DND-41 (cell line): ENCODE measurements around the gene TLK1.

Experiments used
- ATAC-seq: fragments of 200-7000 bp; cut with Tn5 transposase; 3 replicates; pipeline ENCODE4 v1.9.1; 2021; ENCODE audit warnings: low read depth; ENCODE audit not compliant: insufficient read depth
- DNase-seq: peaks from one replicate; pipeline ENCODE4 v3.0.0-alpha.2; 2020
- H2AFZ ChIP-seq: 2 replicates; pipeline ENCODE4 v1.6.0; 2012; ENCODE audit warnings: low read depth, low read length
- H3K27ac ChIP-seq: 2 replicates; pipeline ENCODE4 v1.5.1; 2012; ENCODE audit warnings: low read length, inconsistent platforms
- H3K27me3 ChIP-seq: fragments of 200-600 bp; sonication (generic); 2 replicates; pipeline ENCODE4 v1.6.0; 2012; ENCODE audit warnings: low read length, mild to moderate bottlenecking, inconsistent platforms; ENCODE audit not compliant: insufficient read depth, poor library complexity
- H3K36me3 ChIP-seq: 2 replicates; pipeline ENCODE4 v1.5.1; 2012; ENCODE audit warnings: low read length, inconsistent platforms; ENCODE audit not compliant: insufficient read depth
- H3K4me1 ChIP-seq: 2 replicates; pipeline ENCODE4 v1.5.1; 2012; ENCODE audit warnings: mild to moderate bottlenecking, low read length; ENCODE audit not compliant: insufficient read depth
- H3K4me2 ChIP-seq: 2 replicates; pipeline ENCODE4 v1.6.0; 2012; ENCODE audit warnings: mild to moderate bottlenecking, moderate library complexity, low read length, inconsistent platforms; ENCODE audit not compliant: insufficient read depth
- H3K4me3 ChIP-seq, 2 experiments: fragments of 200-600 bp in 1 of 2; shearing (Covaris generic) in 1 of 2; 2 replicates each; pipeline ENCODE4 v1.5.1; 2012 to 2016; ENCODE audit warnings: inconsistent platforms in 2 of 2, low read length in 2 of 2, mild to moderate bottlenecking in 2 of 2, low read depth in 1 of 2, moderate library complexity in 1 of 2
- H3K79me2 ChIP-seq: 2 replicates; pipeline ENCODE4 v1.6.0; 2012; ENCODE audit warnings: low read length, inconsistent platforms; ENCODE audit not compliant: insufficient read depth
- H3K9ac ChIP-seq: 2 replicates; pipeline ENCODE4 v1.6.0; 2012; ENCODE audit warnings: low read depth, mild to moderate bottlenecking, inconsistent platforms, low read length, moderate library complexity
- H3K9me3 ChIP-seq: 2 replicates; pipeline ENCODE4 v1.5.1; 2012; ENCODE audit warnings: low read length, moderate library complexity, mild to moderate bottlenecking, inconsistent platforms; ENCODE audit not compliant: insufficient read depth, severe bottlenecking
- H4K20me1 ChIP-seq: 2 replicates; pipeline ENCODE4 v1.6.0; 2012; ENCODE audit warnings: low read length; ENCODE audit not compliant: insufficient read depth
- CTCF ChIP-seq: IDR thresholded peaks from 2 replicates; pipeline ENCODE4 v1.5.1; 2012; ENCODE audit warnings: borderline replicate concordance, low read length, moderate library complexity, mild to moderate bottlenecking; ENCODE audit not compliant: poor library complexity, severe bottlenecking; ENCODE audit errors: extremely low read depth
- EZH2 ChIP-seq: IDR thresholded peaks from 3 replicates; pipeline ENCODE4 v1.6.1; 2012; ENCODE audit warnings: borderline replicate concordance, low read depth, mild to moderate bottlenecking, moderate library complexity, low read length, inconsistent platforms; ENCODE audit not compliant: severe bottlenecking

The TLK1 gene

GRCh38 chr2:171146633-171147032, 14.1 kb downstream of the TLK1 start:
- no peak overlapping the region for H3K4me3 ChIP-seq
- peaks cover 79% of the 10 kb centered on the region for H4K20me1 ChIP-seq

GRCh38 chr2:171146071-171146470, 14.6 kb downstream of the TLK1 start:
- no peak overlapping the region for H3K9ac ChIP-seq
- H3K4me3 ChIP-seq, result no peak overlapping the region
- ATAC-seq, result no peak
- no peak overlapping the region for H3K27ac ChIP-seq
- H3K36me3 ChIP-seq, result no peaks in the 10 kb centered on the region
- TF ChIP-seq EZH2, result no peak
- no peak for TF ChIP-seq CTCF
- peaks cover 83% of the 10 kb centered on the region for H4K20me1 ChIP-seq
- peaks cover 2% of the 10 kb centered on the region; the same call in 1 of the 2 replicates for H3K4me1 ChIP-seq
- peaks cover 100% of the 10 kb centered on the region for H3K79me2 ChIP-seq
- H3K9me3 ChIP-seq, result no peaks in the 10 kb centered on the region
- no peak overlapping the region for H2AFZ ChIP-seq
- no peak overlapping the region for H3K4me2 ChIP-seq
- no peak for DNase-seq
- no peaks in the 10 kb centered on the region for H3K27me3 ChIP-seq

More at GRCh38 chr2:171146633-171147032, 14.1 kb downstream of the TLK1 start:
- DNase-seq (no peak), ATAC-seq (no peak)
- Histone ChIP-seq H3K27ac (no peak overlapping the region), H3K4me1 (no peaks in the 10 kb centered on the region), H3K36me3 (no peaks in the 10 kb centered on the region), H3K9ac (no peak overlapping the region), H3K9me3 (no peaks in the 10 kb centered on the region), H3K4me2 (no peak overlapping the region), H3K79me2 (peaks cover 98% of the 10 kb centered on the region), H2AFZ (no peak overlapping the region), H3K27me3 (no peaks in the 10 kb centered on the region)
- TF ChIP-seq CTCF (no peak), EZH2 (no peak)

- Histone ChIP-seq H4K20me1 (peaks cover 85% of the 10 kb centered on the region), H3K27ac (no peak overlapping the region)
Observed at GRCh38 chr2:171143670-171144062, 17.0 kb downstream of the TLK1 start.

More at GRCh38 chr2:171143670-171144062, 17.0 kb downstream of the TLK1 start:
- Histone ChIP-seq H3K9ac (no peak overlapping the region), H3K4me1 (peaks cover 2% of the 10 kb centered on the region; the same call in 1 of the 2 replicates), H3K79me2 (peaks cover 100% of the 10 kb centered on the region), H3K36me3 (no peaks in the 10 kb centered on the region), H2AFZ (no peak overlapping the region), H3K4me3 (no peak overlapping the region), H3K4me2 (no peak overlapping the region), H3K27me3 (no peaks in the 10 kb centered on the region), H3K9me3 (no peaks in the 10 kb centered on the region)
- no peak for TF ChIP-seq EZH2
- TF ChIP-seq CTCF, result no peak
- no peak for DNase-seq
- ATAC-seq, result no peak
